Measurements from ENCODE around the gene FOXP1. TPM values are rescaled to one million over a fixed set of nuclear protein-coding genes. Genes with fewer than 3 reads are reported as not detected.

FOXP1 gene
- total and polyA plus RNA-seq, 2 of the 8 experiments (the other 6 are each of a cell fraction or from before 2014, with no cell fraction given) = 13.9 to 25.4 TPM

DNA sequence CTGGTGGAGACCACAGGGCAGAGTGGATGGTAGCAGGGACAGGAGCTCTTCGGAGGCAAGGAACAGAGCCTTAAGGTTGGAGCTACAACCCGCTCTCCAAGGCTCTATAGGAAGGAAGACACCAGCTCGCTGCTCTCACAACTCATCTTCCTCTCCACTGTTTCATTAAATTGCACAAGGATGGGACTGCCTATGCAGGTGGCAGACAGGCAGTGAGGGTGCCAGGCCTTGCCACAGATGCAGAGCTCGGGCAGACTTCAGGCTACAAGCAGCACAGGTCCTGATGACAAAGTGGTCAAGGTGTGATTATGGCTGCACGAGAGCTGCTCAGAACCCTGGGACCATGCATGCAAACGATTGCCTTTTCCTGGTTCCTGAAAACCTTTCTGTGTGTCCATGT is 144.6 kb downstream of the FOXP1 start:
- no peak overlapping the region for H3K18ac ChIP-seq (ENCODE audit: extremely low read depth, low read length)
- DNase-seq (ENCODE audit: low read depth in 1 of 2, low spot score in 2 of 2) (no peak), FAIRE-seq (no peak)
- no peak overlapping the region for H4K91ac ChIP-seq (replicated peaks; ENCODE audit: insufficient read length, low read length)
- no peak overlapping the region for H3K23ac ChIP-seq (ENCODE audit: insufficient read length)
- H3K27ac ChIP-seq (ENCODE audit: low read depth, low read length) = no peak overlapping the region
- no peak overlapping the region for H3K4me2 ChIP-seq (ENCODE audit: insufficient read depth in 1 of 2, low read depth in 2 of 2, low read length in 2 of 2)
- H3K23me2 ChIP-seq (ENCODE audit: low read depth, low read length) = peaks cover 2% of the 10 kb centered on the region; the same call in 1 of the 2 replicates
- H4K20me1 ChIP-seq (replicated peaks in 1 of 2; ENCODE audit: control insufficient read depth in 1 of 2, insufficient read depth in 2 of 2, low read length in 2 of 2) = peaks cover 0 to 2% of the 10 kb centered on the region in 2 experiments
- H2BK5ac ChIP-seq (ENCODE audit: low read depth, low read length) = no peak overlapping the region; the same call in 1 of the 2 replicates
- H3K9ac ChIP-seq (replicated peaks in 1 of 4; ENCODE audit: extremely low read depth in 1 of 4, low read depth in 3 of 4, low read length in 3 of 4) = no peak overlapping the region
- H3K4me1 ChIP-seq (replicated peaks in 1 of 4; ENCODE audit: control insufficient read depth in 3 of 4, insufficient read depth in 4 of 4, low read length in 3 of 4) = no peaks in the 10 kb centered on the region
- peaks cover 4% of the 10 kb centered on the region; the same call in 1 of the 2 replicates for H3K79me1 ChIP-seq (ENCODE audit: low read depth, low read length)
- peak overlapping the region; percentile 63 for H3K4ac ChIP-seq (replicated peaks; ENCODE audit: insufficient read length, low read depth, low read length)
- no peak overlapping the region for H2BK120ac ChIP-seq (replicated peaks; ENCODE audit: low read depth, low read length)
- no peak overlapping the region for H3K14ac ChIP-seq (ENCODE audit: insufficient read length)
- H4K8ac ChIP-seq (ENCODE audit: extremely low read depth, insufficient read depth, low read length) = no peak overlapping the region
- H3K79me2 ChIP-seq (ENCODE audit: control insufficient read depth in 1 of 2, insufficient read depth in 2 of 2, low read length in 2 of 2) = no peaks in the 10 kb centered on the region
- H3K36me3 ChIP-seq (ENCODE audit: control insufficient read depth in 2 of 4, insufficient read depth in 4 of 4, low read length in 3 of 4) = 0 out of 8 replicates have a peak, but pooled peaks cover 0 to 2% (median 0%) of the 10 kb centered on the region in 4 experiments
- no peak overlapping the region for H4K5ac ChIP-seq (ENCODE audit: insufficient read length, low read depth, low read length)
- H2AK5ac ChIP-seq (ENCODE audit: low read depth, low read length) = no peak overlapping the region
- CTCF ChIA-PET (ENCODE audit: partially characterized antibody) = interaction anchor here (0.6 to 1.5 kb wide), 2 partner anchors 41 to 224 kb away, joined by 3 to 5 read pairs; no protein-coding TSS in a partner anchor
- no peak overlapping the region for H3K4me3 ChIP-seq (ENCODE audit: extremely low read depth in 1 of 4, insufficient read depth in 2 of 4, low read depth in 3 of 4, low read length in 4 of 4)
- no peak overlapping the region for H3K56ac ChIP-seq (replicated peaks; ENCODE audit: insufficient read length, low read depth, low read length)
- H3K9me3 ChIP-seq (ENCODE audit: insufficient read depth in 2 of 2, low read depth in 1 of 2, low read length in 1 of 2) = no peaks in the 10 kb centered on the region
- H2BK20ac ChIP-seq (ENCODE audit: low read length) = no peak overlapping the region
- POLR2A ChIA-PET (ENCODE audit: partially characterized antibody) = interaction anchor here (0.6 to 1.0 kb wide), 3 partner anchors 13 to 145 kb away, joined by 3 to 4 read pairs (median 3); partner anchors contain the start of gene FOXP1
- H3K27me3 ChIP-seq (replicated peaks in 1 of 4; ENCODE audit: control insufficient read depth in 3 of 4, extremely low read depth in 1 of 4, insufficient read depth in 3 of 4, low read length in 3 of 4) = no peaks in the 10 kb centered on the region
- no peak for TF ChIP-seq NRF1 (IDR thresholded peaks at IDR 0.05; ENCODE audit: low read depth, low read length)
- no peak for TF ChIP-seq RAD21 (IDR thresholded peaks at IDR 0.05 in 1 of 2, conservative IDR thresholded peaks at IDR 0.05 in 1 of 2; ENCODE audit: low read depth in 2 of 2, low read length in 2 of 2)
- TF ChIP-seq KDM1A (IDR thresholded peaks at IDR 0.05; ENCODE audit: borderline replicate concordance, low read length) = no peak
- TF ChIP-seq CHD2 (IDR thresholded peaks at IDR 0.05; ENCODE audit: low read length) = no peak
- no peak for TF ChIP-seq MAX (IDR thresholded peaks at IDR 0.05)
- H2BK15ac ChIP-seq (ENCODE audit: low read length) = no peak overlapping the region
- H2AFZ ChIP-seq (ENCODE audit: low read length) = no peak overlapping the region
- H2BK12ac ChIP-seq (ENCODE audit: low read depth, low read length) = no peak overlapping the region
- WGBS, 2 experiments (ENCODE audit: extremely low coverage in 1 of 2, insufficient coverage in 1 of 2, insufficient read length in 1 of 2, insufficient replicate concordance in 2 of 2, low coverage in 1 of 2, low lambda C conversion rate in 2 of 2, missing lambda C conversion rate in 1 of 2) = 89% methylated on average over 6 of the region's 6 CpGs; no CpG with 5 or more reads in 1 of the 2 experiments

All from H1 (cell line).